Spleen (tissue), 11 donors: ENCODE measurements around the gene YES1. TPM values are rescaled to one million over a fixed set of nuclear protein-coding genes. Genes with fewer than 3 reads are reported as not detected.
A peak's percentile ranks its signal among the peaks of the same experiment; 100 is the strongest.

ENCODE experiments used
- DNase-seq: peaks from one replicate; pipeline ENCODE4 v3.0.0-alpha.2; 2020
- H3K27ac ChIP-seq, 8 donors: fragments of 200-600 bp; sonication (generic) in 7 of 8; 1 replicate in 4 of 8; 2 replicates in 4 of 8; pipeline versions ENCODE4 v1.5.0 to v1.8.0; 2016 to 2021; ENCODE audit warnings: inconsistent platforms in 4 of 8, mild to moderate bottlenecking in 4 of 8, moderate library complexity in 1 of 8
- H3K27me3 ChIP-seq, 7 donors: fragments of 200-600 bp; sonication (generic) in 6 of 7; replicated peaks in 1 of 7; 1 replicate in 4 of 7; 2 replicates in 3 of 7; pipeline versions ENCODE4 v1.5.0 to v1.8.0; 2016 to 2021; ENCODE audit warnings: inconsistent platforms in 3 of 7, mild to moderate bottlenecking in 1 of 7
- H3K36me3 ChIP-seq, 6 donors: fragments of 200-600 bp; sonication (generic) in 5 of 6; 1 replicate in 4 of 6; 2 replicates in 2 of 6; pipeline versions ENCODE4 v1.5.0 to v1.8.0; 2016 to 2021; ENCODE audit warnings: inconsistent platforms in 2 of 6
- H3K4me1 ChIP-seq, 6 donors: fragments of 200-600 bp; sonication (generic) in 5 of 6; 1 replicate in 3 of 6; 2 replicates in 3 of 6; pipeline versions ENCODE4 v1.5.0 to v1.8.0; 2016 to 2021; ENCODE audit warnings: inconsistent platforms in 3 of 6
- H3K4me3 ChIP-seq, 8 donors: fragments of 200-600 bp; sonication (generic) in 7 of 8; 1 replicate in 4 of 8; 2 replicates in 4 of 8; pipeline versions ENCODE4 v1.5.0 to v1.8.0; 2016 to 2021; ENCODE audit warnings: inconsistent platforms in 4 of 8, mild to moderate bottlenecking in 4 of 8, moderate library complexity in 2 of 8
- H3K9me3 ChIP-seq, 8 donors: fragments of 200-600 bp; sonication (generic) in 7 of 8; 1 replicate in 4 of 8; 2 replicates in 4 of 8; pipeline versions ENCODE4 v1.5.0 to v1.8.0; 2016 to 2021; ENCODE audit warnings: inconsistent platforms in 4 of 8
- POLR2A ChIP-seq, 3 donors: fragments of 450-650 bp; IDR thresholded peaks; one replicate each; pipeline ENCODE4 v1.5.1; 2017; ENCODE audit warnings: antibody characterized with exemption in 3 of 3, mild to moderate bottlenecking in 1 of 3
- POLR2AphosphoS5 ChIP-seq, 3 donors: sonication (generic); formaldehyde crosslinking; IDR thresholded peaks; one replicate each; pipeline ENCODE4 v1.5.1; 2017; ENCODE audit warnings: antibody characterized with exemption in 3 of 3
- WGBS, 5 donors: extraction: QIAGEN DNeasy Blood & Tissue Kit in 3 of 5; methylation state at CpG; one replicate each; pipeline versions ENCODE4 v1.1.5 to v1.1.7; 2013 to 2018; 5-methylcytosine and 5-hydroxymethylcytosine counted together
- intact Hi-C: fragments of 100-400 bp; cut with DNase I; formaldehyde crosslinking; loops from one replicate; pipeline ENCODE4 v1.15.0; 2023; ENCODE audit warnings: low total_unique reads
- polyA plus RNA-seq, 3 donors: library from polyadenylated mRNA; stranded (reverse); fragments of 200-250 nt; gene quantifications; one replicate each; pipeline ENCODE4 v1.2.1, GENCODE V29; 2013
- total RNA-seq, 7 donors: library from RNA; depleted of rRNA in 3 of 7; stranded (reverse); fragments of >200 nt in 3 of 7; fragmentation: NEBNext Ultra II Directional in 4 of 7; extraction: Animal tissue kit (Norgen Biotek cat#: 25700) in 4 of 7; gene quantifications; one replicate each; pipeline versions ENCODE4 v1.1.0 to v1.2.1, GENCODE V29; 2016 to 2021
- TF ChIP-seq, protein P1 (sequence below), 11 experiments: fragments of 200-600 bp in 7 of 11; fragments of 450-650 bp in 4 of 11; sonication (generic) in 4 of 11; IDR thresholded peaks in 8 of 11; conservative IDR thresholded peaks in 3 of 11; 1 replicate in 7 of 11; 2 replicates in 4 of 11; pipeline versions ENCODE4 v1.4.0 to v1.8.0; 2016 to 2021; ENCODE audit warnings: antibody characterized with exemption in 11 of 11, inconsistent platforms in 4 of 11, mild to moderate bottlenecking in 1 of 11
- donor health status: healthy with polysubstance abuse.
- donor health status: DM: no; HTN: no; CAD: no; lungs with moderate emphysema.
- donor health status: DM: no; HTN: no; CAD: no.
- donor health status: Bipolar disorder and iron deficiency.
- donor health status: healthy.
- donor health status: DM: no; HTN: no; CAD: no.
- donor health status: DM: yes; HTN: yes; CAD: no.

Gene YES1
- total and polyA plus RNA-seq, 10 donors: 8.4 to 128 (median 60.9) TPM

DNA sequence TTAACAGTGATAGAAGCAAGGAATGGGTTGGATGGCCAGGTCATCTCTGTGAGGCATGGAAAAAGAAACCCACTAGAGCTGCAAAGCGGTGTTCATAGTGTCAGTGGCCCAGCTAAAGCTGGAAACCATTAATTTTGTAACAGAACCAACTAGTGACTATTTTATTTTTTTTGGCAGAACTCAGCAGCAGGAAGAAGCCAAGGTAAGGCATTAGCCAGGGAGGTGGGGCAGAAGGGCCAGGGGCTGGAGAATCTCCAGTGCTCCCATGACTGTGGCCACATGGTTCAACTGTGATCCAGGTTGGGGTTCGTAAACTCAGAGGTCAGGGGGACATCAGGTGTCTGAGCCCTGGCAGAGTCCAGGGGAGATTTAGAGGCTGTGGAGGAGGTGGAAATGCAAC lies 25.9 kb upstream of the YES1 start:
- DNase-seq: no peak
- no peak for TF ChIP-seq POLR2A (IDR thresholded peaks at IDR 0.05)
- TF ChIP-seq, protein P1, sequence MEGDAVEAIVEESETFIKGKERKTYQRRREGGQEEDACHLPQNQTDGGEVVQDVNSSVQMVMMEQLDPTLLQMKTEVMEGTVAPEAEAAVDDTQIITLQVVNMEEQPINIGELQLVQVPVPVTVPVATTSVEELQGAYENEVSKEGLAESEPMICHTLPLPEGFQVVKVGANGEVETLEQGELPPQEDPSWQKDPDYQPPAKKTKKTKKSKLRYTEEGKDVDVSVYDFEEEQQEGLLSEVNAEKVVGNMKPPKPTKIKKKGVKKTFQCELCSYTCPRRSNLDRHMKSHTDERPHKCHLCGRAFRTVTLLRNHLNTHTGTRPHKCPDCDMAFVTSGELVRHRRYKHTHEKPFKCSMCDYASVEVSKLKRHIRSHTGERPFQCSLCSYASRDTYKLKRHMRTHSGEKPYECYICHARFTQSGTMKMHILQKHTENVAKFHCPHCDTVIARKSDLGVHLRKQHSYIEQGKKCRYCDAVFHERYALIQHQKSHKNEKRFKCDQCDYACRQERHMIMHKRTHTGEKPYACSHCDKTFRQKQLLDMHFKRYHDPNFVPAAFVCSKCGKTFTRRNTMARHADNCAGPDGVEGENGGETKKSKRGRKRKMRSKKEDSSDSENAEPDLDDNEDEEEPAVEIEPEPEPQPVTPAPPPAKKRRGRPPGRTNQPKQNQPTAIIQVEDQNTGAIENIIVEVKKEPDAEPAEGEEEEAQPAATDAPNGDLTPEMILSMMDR (IDR thresholded peaks at IDR 0.05 in 8 of 11, conservative IDR thresholded peaks at IDR 0.05 in 3 of 11): no peak
- no peak for TF ChIP-seq POLR2AphosphoS5 (IDR thresholded peaks at IDR 0.05)
- H3K9me3 ChIP-seq: no peaks in the 10 kb centered on the region
- no peaks in the 10 kb centered on the region for H3K36me3 ChIP-seq
- no peak overlapping the region for H3K4me3 ChIP-seq
- peak overlapping the region in 7 of 8 donors; percentile 20 to 89 (median 75) for H3K27ac ChIP-seq
- H3K4me1 ChIP-seq: peaks cover 0 to 38% (median 11%) of the 10 kb centered on the region in 6 donors
- intact Hi-C loops: loop anchor here (2.0 kb wide), 1 partner anchor 93 kb away; no protein-coding TSS in a partner anchor
- 69 to 81% (median 77%) methylated on average over 2 of the region's 2 CpGs for WGBS, 5 donors
- peaks cover 0 to 30% (median 0%) of the 10 kb centered on the region in 7 donors for H3K27me3 ChIP-seq

DNA sequence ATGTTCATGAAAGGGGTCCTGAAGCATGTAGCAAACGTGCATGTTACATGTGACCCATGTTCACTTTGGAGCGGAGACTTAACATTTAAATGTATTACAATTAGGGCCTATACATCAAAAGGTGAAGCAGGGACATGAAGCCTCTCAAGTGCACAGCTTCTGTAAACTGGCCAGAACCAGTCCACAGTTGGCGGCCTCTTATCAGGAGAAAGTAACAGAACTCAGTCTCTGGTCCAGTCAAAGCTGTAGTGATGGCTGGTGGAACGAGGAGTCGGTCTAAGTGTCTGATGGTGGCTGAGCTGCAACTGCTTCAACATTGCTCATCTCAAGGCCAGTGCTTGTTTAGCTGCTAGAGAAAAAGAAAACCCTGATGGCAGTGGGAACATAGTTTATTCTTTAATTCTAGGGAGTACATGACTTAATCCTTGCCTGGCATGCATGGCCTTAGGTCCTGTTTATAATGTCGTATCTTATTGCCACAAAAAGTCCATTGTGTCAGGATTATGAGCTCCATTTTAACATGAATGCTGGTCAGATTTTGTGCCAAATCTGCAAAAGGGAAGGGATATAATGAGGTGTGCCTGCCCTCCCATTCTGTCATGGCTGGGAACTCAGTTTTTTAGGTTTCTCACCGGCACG lies 22.2 kb upstream of the YES1 start:
- Histone ChIP-seq H3K27ac (peak overlapping the region in 2 of 8 donors; percentile 8 to 16), H3K36me3 (no peaks in the 10 kb centered on the region), H3K9me3 (no peaks in the 10 kb centered on the region), H3K4me1 (peaks cover 0 to 57% (median 28%) of the 10 kb centered on the region in 6 donors), H3K4me3 (no peak overlapping the region), H3K27me3 (peaks cover 0 to 38% (median 0%) of the 10 kb centered on the region in 7 donors)
- DNase-seq: no peak
- intact Hi-C loops: loop anchor here (5.0 kb wide), 1 partner anchor 207 kb away; no protein-coding TSS in a partner anchor
- TF ChIP-seq, protein P1 (IDR thresholded peaks at IDR 0.05 in 8 of 11, conservative IDR thresholded peaks at IDR 0.05 in 3 of 11): no peak
- TF ChIP-seq POLR2A (IDR thresholded peaks at IDR 0.05): no peak
- no peak for TF ChIP-seq POLR2AphosphoS5 (IDR thresholded peaks at IDR 0.05)
- 81 to 93% (median 90%) methylated on average over 8 of the region's 8 CpGs for WGBS, 5 donors

DNA sequence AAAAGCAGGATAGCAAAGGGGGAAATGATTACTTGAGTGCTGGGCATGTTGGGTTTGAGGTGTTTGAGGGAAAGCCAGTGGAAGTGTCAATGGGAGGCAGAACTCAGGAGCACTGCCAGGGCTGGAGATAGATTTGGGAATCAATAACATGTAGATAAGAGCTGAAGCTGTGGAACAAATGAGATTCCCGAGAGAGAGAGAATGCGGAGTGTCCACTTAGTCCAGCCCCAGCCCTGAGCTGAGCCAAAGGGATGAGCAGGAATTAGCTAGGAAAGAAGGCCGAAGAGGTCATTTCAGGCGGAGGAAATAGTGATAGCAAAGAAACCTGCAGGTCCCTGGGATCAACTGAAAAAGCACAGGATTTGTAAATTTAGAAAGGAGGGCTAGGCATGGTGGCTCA lies 21.2 kb upstream of the YES1 start:
- 76 to 84% (median 79%) methylated on average over 4 of the region's 4 CpGs for WGBS, 5 donors
- Histone ChIP-seq H3K36me3 (no peaks in the 10 kb centered on the region), H3K4me3 (no peak overlapping the region), H3K9me3 (no peaks in the 10 kb centered on the region), H3K27ac (peak overlapping the region in 4 of 8 donors; percentile 55 to 81 (median 72)), H3K27me3 (peaks cover 0 to 32% (median 0%) of the 10 kb centered on the region in 7 donors), H3K4me1 (peaks cover 0 to 50% (median 24%) of the 10 kb centered on the region in 6 donors)
- DNase-seq: no peak
- intact Hi-C loops: loop anchor here (5.0 kb wide), 1 partner anchor 206 kb away; no protein-coding TSS in a partner anchor
- no peak for TF ChIP-seq POLR2A (IDR thresholded peaks at IDR 0.05)
- TF ChIP-seq POLR2AphosphoS5 (IDR thresholded peaks at IDR 0.05): no peak
- TF ChIP-seq, protein P1 (IDR thresholded peaks at IDR 0.05 in 8 of 11, conservative IDR thresholded peaks at IDR 0.05 in 3 of 11): no peak

DNA sequence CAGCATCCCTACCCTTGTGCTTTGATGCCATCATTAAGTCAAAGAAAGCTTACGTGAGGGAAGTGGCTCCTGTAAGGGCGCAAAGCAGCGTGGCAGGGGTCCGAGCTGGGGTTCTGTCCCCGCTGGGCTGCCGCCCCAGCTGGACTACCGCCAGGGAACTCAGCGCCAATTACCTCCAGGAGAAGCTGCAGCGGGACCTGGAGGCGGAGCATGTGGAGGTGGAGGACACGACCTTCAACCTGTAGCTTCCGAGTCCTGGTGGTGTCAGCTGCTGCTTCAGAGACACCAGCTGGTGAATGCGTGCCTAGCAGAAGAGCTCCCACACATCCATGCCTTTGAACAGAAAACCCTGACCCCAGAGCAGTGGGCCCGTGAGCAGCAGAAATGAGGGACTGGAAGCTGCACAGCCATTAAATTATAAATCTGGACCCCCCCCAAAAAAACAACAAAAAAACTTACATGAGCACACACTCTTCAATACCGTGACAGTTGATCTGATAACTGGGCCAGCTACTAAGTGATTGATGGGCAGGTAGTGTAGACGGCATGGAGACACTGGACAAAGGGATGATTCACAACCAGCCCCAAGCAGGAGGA lies 20.1 kb upstream of the YES1 start:
- intact Hi-C loops: loop anchor here (5.0 kb wide), 1 partner anchor 205 kb away; no protein-coding TSS in a partner anchor

More for the DNA sequence above, 20.1 kb upstream of the YES1 start:
- no peaks in the 10 kb centered on the region for H3K36me3 ChIP-seq
- peaks cover 0 to 44% (median 24%) of the 10 kb centered on the region in 6 donors for H3K4me1 ChIP-seq
- peaks cover 0 to 28% (median 0%) of the 10 kb centered on the region in 7 donors for H3K27me3 ChIP-seq
- 48 to 61% (median 55%) methylated on average over 16 of the region's 16 CpGs for WGBS, 5 donors
- peak; percentile 81 for DNase-seq
- H3K4me3 ChIP-seq: peak overlapping the region in 2 of 8 donors; percentile 17 to 45
- TF ChIP-seq POLR2AphosphoS5 (IDR thresholded peaks at IDR 0.05) (peak; percentile 40 to 72 (median 55)), POLR2A (IDR thresholded peaks at IDR 0.05) (no peak)
- TF ChIP-seq, protein P1 (IDR thresholded peaks at IDR 0.05 in 8 of 11, conservative IDR thresholded peaks at IDR 0.05 in 3 of 11): peak in 1 of 11 experiments; percentile 15
- peak overlapping the region in 7 of 8 donors; percentile 46 to 81 (median 74) for H3K27ac ChIP-seq
- no peaks in the 10 kb centered on the region for H3K9me3 ChIP-seq
